Myocyte (in vitro differentiated cells): ENCODE results near the gene CCDC86. TPM values are rescaled to one million over a fixed set of nuclear protein-coding genes. Genes with fewer than 3 reads are reported as not detected.

ENCODE experiments used
- DNase-seq: peaks from one replicate; pipeline ENCODE4 v3.0.0-alpha.2; 2012; ENCODE audit warnings: low read depth
- total RNA-seq: library from RNA; depleted of rRNA; stranded (reverse); fragments of >200 nt; gene quantifications from 2 replicates; pipeline ENCODE4 v1.2.3, GENCODE V29; 2014

Gene CCDC86
- total RNA-seq, 1 donor from 2014 or later = 19.2 TPM

DNA sequence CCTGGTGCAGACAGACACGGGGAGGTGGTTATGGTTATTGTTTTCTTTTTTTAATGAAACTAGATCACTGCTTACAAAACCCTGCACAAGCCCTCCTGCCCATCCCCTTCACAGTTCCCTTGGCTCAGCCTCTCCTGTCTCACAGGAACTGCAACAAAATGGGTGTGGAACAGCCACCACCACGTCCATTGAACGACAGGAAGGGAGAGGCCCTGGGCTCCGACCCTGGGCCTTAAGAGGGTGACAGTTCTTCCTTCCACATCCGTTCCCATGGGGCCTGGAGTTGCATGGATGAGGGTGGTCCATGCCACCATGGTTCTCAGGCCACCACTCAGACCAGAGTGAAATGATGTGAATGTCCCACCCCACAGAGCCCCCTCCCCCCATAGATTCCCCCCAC, 48.8 kb downstream of the CCDC86 start:
- DNase-seq = no peak

DNA sequence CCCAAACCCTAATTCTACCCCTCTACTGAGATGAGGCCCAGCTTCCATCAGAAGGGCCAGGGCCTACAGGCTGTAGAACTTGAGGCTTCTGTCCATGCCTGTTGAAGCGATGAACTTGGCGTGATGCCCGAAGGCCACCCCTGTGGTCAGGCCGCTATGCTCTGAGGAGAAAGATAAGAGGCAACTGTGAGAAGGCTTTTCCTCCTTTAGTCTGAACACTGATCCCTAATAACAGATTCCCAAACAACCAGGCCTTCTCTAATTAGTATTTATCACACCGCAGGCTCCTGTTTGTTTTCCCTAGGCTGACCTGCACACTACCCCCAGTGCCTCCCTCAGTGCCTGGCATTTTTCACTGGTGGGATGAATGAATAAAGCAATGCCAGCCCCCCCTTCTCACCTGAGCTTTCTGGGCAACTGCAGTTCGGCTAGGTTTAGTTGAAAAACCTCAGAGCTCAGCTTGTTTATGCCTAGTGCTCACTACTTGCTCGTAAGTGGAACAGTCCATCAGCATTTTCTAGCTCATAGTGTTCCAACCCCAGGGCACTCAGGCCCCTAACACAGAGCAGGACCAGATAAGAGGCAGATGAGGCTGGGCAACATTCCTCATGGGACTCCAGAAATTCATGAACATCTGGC, 49.3 kb downstream of the CCDC86 start:
- no peak for DNase-seq

DNA sequence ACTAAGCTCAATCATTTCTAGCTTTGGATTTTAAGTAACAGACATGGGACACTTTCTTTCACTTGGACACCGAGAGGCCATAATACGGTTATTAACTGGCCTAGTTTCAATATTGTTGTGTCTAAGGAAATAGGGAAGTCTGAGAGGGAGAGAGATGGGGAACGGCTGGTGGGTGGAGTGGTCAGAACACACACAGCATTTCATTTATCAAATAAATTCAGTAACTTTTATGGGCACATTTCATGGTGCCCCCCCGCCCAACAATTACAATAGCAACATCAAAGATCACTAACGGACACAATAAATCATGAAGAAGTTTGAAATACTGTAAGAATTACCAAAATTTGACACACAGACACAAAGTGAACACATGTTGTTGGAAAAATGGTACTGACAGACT, 53.8 kb downstream of the CCDC86 start:
- no peak for DNase-seq

DNA sequence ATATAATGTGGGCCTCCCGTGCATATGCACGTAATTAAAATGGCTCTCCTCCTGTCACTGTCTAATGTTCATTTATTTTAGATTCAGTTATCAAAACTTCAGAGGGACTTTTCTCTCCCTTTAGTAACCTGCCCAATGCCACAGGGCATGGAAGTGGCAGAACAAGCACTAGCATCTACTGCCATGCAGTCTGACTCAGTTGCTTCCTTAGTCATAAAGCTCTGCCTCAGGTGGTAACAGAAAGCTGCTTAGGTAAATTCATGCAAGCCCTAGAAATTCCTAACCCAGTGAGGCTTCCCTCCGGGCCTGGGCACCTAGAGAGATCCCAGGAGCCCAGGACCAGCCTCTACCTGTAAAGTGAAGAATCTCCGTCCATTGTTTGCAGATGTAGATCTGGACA, 55.6 kb downstream of the CCDC86 start:
- no peak for DNase-seq

GRCh38 chr11:60899046-60899936, 57.4 kb downstream of the CCDC86 start:
- peak; percentile 77 for DNase-seq

DNA sequence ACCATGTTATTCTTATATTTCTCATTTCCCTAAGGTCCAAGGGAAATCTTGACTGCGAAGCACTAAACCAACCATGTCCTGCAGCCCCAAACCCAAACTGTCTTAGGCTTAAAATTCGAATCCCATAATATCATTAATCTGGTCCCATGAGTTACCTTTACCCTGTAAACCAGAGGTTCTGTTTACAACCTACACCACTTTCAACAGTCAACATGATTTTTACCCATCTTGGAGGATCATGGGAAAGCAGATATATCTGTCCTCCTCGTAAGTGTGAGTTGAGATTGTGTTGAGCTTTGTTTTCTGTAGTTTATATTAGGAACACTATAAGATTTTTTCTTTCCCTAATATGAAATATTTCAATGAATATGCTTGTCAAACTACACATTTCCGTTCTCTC, 58.1 kb downstream of the CCDC86 start:
- no peak for DNase-seq

Other genes with a start within 250 kb of the CCDC86 start
- not detected in 2 replicates for gene MS4A8, start 142.5 kb upstream of the CCDC86 start, total RNA-seq
- gene MS4A18, start 117.4 kb upstream of the CCDC86 start, total RNA-seq = not detected in 2 replicates
- not detected in 2 replicates for gene MS4A15, start 85.2 kb upstream of the CCDC86 start, total RNA-seq
- not detected in 2 replicates for gene MS4A10, start 56.8 kb upstream of the CCDC86 start, total RNA-seq
- not detected in 2 replicates for gene PTGDR2, start 13.8 kb downstream of the CCDC86 start, total RNA-seq
- gene ZP1, start 25.4 kb downstream of the CCDC86 start, total RNA-seq = not detected in 2 replicates
- 41.9 and 51.4 TPM in 2 replicates for gene PRPF19, start 64.5 kb downstream of the CCDC86 start, total RNA-seq
- 91.8 and 108 TPM in 2 replicates for gene TMEM109, start 72.0 kb downstream of the CCDC86 start, total RNA-seq
- 76.1 and 94.4 TPM in 2 replicates for gene TMEM132A, start 82.3 kb downstream of the CCDC86 start, total RNA-seq
- 9.4 and 17.0 TPM in 2 replicates for gene SLC15A3, start 110.1 kb downstream of the CCDC86 start, total RNA-seq
- 0.08 TPM in 1 of 2 replicates, not detected in the other for gene CD6, start 129.6 kb downstream of the CCDC86 start, total RNA-seq